Vagina (tissue), 2 donors: ENCODE data around the gene PAK1IP1. TPM values are rescaled to one million over a fixed set of nuclear protein-coding genes. Genes with fewer than 3 reads are reported as not detected.
"Not testable (repeated sequence)": the region's sequence is repeated elsewhere in the genome, so short reads cannot be mapped to it uniquely, and the experiment has no call there.

Experiments used
- DNase-seq, 2 donors: peaks; one replicate each; pipeline ENCODE4 v3.0.0-alpha.2; 2017; ENCODE audit errors: extremely low spot score in 2 of 2
- H3K27ac ChIP-seq: fragments of 200-600 bp; sonication (generic); one replicate; pipeline ENCODE4 v1.5.1; 2019
- H3K27me3 ChIP-seq: fragments of 200-600 bp; sonication (generic); one replicate; pipeline ENCODE4 v1.5.1; 2019
- H3K36me3 ChIP-seq, 2 donors: fragments of 200-600 bp; sonication (generic); one replicate each; pipeline ENCODE4 v1.5.1; 2017 to 2019
- H3K4me1 ChIP-seq: fragments of 200-600 bp; sonication (generic); one replicate; pipeline ENCODE4 v1.5.1; 2019
- H3K4me3 ChIP-seq, 2 donors: fragments of 200-600 bp; sonication (generic); 1 replicate in 1 of 2; 2 replicates in 1 of 2; pipeline ENCODE4 v1.5.1; 2016 to 2019
- H3K9me3 ChIP-seq: fragments of 200-600 bp; sonication (generic); one replicate; pipeline ENCODE4 v1.5.1; 2019
- CTCF ChIP-seq, 3 experiments: fragments of 450-650 bp in 2 of 3; fragments of 200-600 bp in 1 of 3; sonication (generic) in 1 of 3; IDR thresholded peaks; one replicate each; pipeline ENCODE4 v1.5.1; 2017 to 2019; ENCODE audit warnings: antibody characterized with exemption in 3 of 3, mild to moderate bottlenecking in 2 of 3, moderate library complexity in 2 of 3
- POLR2A ChIP-seq, 2 donors: fragments of 450-650 bp; IDR thresholded peaks; one replicate each; pipeline ENCODE4 v1.6.1; 2017; ENCODE audit warnings: antibody characterized with exemption in 2 of 2, mild to moderate bottlenecking in 2 of 2, moderate library complexity in 2 of 2
- POLR2AphosphoS5 ChIP-seq, 2 donors: sonication (generic); formaldehyde crosslinking; IDR thresholded peaks; one replicate each; pipeline ENCODE4 v1.9.0; 2017; ENCODE audit warnings: antibody characterized with exemption in 2 of 2, mild to moderate bottlenecking in 2 of 2, low read depth in 1 of 2; ENCODE audit not compliant: insufficient read depth in 1 of 2
- intact Hi-C: fragments of 100-400 bp; cut with DNase I; formaldehyde crosslinking; loops from one replicate; pipeline ENCODE4 v1.15.1; 2023
- total RNA-seq: library from RNA; depleted of rRNA; stranded (reverse); fragments of >200 nt; gene quantifications from one replicate; pipeline ENCODE4 v1.2.3, GENCODE V29; 2016

Gene PAK1IP1
- total RNA-seq, 1 donor from 2014 or later = 8.8 TPM

GRCh38 chr6:10713962-10714361 is 19.2 kb downstream of the PAK1IP1 start:
- Histone ChIP-seq H3K27me3 (no peaks in the 10 kb centered on the region), H3K27ac (no peak overlapping the region), H3K9me3 (no peaks in the 10 kb centered on the region), H3K4me1 (no peaks in the 10 kb centered on the region), H3K36me3 (peaks cover 0 to 3% of the 10 kb centered on the region in 2 donors), H3K4me3 (no peak overlapping the region)
- intact Hi-C loops = no loop called here
- TF ChIP-seq CTCF (IDR thresholded peaks at IDR 0.05) (no peak), POLR2A (IDR thresholded peaks at IDR 0.05) (no peak), POLR2AphosphoS5 (IDR thresholded peaks at IDR 0.05; ENCODE audit: insufficient read depth in 1 of 2, low read depth in 1 of 2) (no peak)
- no peak for DNase-seq

- TF ChIP-seq CTCF (IDR thresholded peaks at IDR 0.05) (no peak), POLR2AphosphoS5 (IDR thresholded peaks at IDR 0.05; ENCODE audit: insufficient read depth in 1 of 2, low read depth in 1 of 2) (no peak), POLR2A (IDR thresholded peaks at IDR 0.05) (no peak)
- H3K27ac ChIP-seq = peak overlapping the region; percentile 85
- DNase-seq = no peak
- H3K4me3 ChIP-seq = peak overlapping the region; percentile 46 to 59
- H3K9me3 ChIP-seq = no peaks in the 10 kb centered on the region
- peaks cover 31% of the 10 kb centered on the region for H3K4me1 ChIP-seq
- H3K36me3 ChIP-seq = no peaks in the 10 kb centered on the region
- intact Hi-C loops = no loop called here
- H3K27me3 ChIP-seq = no peaks in the 10 kb centered on the region
Observed at GRCh38 chr6:10719296-10719963, 24.7 kb downstream of the PAK1IP1 start.

DNA sequence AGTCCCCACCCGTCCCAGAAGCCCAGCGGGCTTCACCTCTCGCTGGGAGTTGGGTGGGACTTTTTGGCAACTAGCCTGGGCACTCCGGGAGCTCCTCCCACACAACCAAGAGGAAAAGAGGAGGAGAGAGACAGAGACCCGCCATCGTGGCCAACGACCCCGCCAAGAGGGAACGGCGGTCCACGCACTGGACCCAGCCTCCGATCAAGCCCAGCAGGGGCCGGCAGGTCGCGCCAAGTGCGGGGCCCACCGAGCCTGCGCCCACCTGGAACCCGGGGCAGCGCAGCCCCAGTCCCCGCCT is 25.1 kb downstream of the PAK1IP1 start:
- intact Hi-C loops = no loop called here
- Histone ChIP-seq H3K4me3 (peak overlapping the region; percentile 46 to 59), H3K36me3 (no peaks in the 10 kb centered on the region), H3K9me3 (no peaks in the 10 kb centered on the region), H3K27me3 (no peaks in the 10 kb centered on the region), H3K27ac (peak overlapping the region; percentile 85), H3K4me1 (peaks cover 35% of the 10 kb centered on the region)
- TF ChIP-seq POLR2AphosphoS5 (IDR thresholded peaks at IDR 0.05; ENCODE audit: insufficient read depth in 1 of 2, low read depth in 1 of 2) (no peak), CTCF (IDR thresholded peaks at IDR 0.05) (no peak), POLR2A (IDR thresholded peaks at IDR 0.05) (no peak)
- no peak for DNase-seq

DNA sequence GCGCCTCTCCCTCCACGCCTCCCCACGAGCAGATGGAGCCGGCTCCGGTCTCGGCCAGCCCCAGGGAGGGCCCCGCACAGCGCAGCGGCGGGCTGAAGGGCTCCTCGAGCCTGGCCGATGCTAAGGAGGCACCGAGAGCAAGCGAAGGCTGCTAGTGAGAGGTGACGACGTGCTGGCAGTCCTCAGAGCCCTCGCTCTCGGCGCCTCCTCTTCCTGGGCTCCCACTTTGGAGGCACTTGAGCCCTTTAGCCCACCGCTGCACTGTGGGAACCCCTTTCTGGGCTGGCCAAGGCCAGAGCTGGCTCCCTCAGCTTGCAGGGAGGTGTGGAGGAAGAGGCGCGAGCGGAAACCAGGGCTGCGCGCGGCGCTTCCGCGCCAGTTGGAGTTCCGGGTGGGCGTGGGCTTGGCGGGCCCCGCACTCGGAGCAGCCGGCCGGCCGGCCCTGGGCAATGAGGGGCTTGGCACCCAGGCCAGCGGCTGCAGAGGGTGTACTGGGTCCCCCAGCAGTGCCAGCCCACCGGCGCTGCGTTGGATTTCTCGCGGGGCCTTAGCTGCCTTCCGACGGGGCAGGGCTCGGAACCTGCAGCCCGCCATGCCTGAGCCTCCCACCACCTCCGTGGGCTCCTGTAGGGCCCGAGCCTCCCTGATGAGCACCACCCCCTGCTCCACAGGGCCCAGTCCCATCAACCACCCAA is 25.6 kb downstream of the PAK1IP1 start:
- TF ChIP-seq POLR2AphosphoS5 (IDR thresholded peaks at IDR 0.05; ENCODE audit: insufficient read depth in 1 of 2, low read depth in 1 of 2) = peak in 1 of 2 donors; percentile 35
- no peak for TF ChIP-seq POLR2A (IDR thresholded peaks at IDR 0.05)
- no peak for TF ChIP-seq CTCF (IDR thresholded peaks at IDR 0.05)
- Histone ChIP-seq H3K27me3 (no peaks in the 10 kb centered on the region), H3K36me3 (peaks cover 0 to 3% of the 10 kb centered on the region in 2 donors), H3K4me3 (peak overlapping the region; percentile 46 to 59), H3K4me1 (peaks cover 40% of the 10 kb centered on the region), H3K9me3 (no peaks in the 10 kb centered on the region), H3K27ac (peak overlapping the region; percentile 85)
- DNase-seq = no peak
- intact Hi-C loops = no loop called here

- Histone ChIP-seq H3K4me3 (peak overlapping the region; percentile 46 to 59), H3K27ac (peak overlapping the region; percentile 85), H3K36me3 (peaks cover 0 to 11% of the 10 kb centered on the region in 2 donors), H3K4me1 (peaks cover 48% of the 10 kb centered on the region)
- H3K9me3 ChIP-seq, H3K27me3 ChIP-seq, intact Hi-C loops, DNase-seq: not testable (repeated sequence)
Observed at GRCh38 chr6:10720960-10721849, 26.4 kb downstream of the PAK1IP1 start.
